H9 (cell line): ENCODE results near the gene PDS5B. TPM values are rescaled to one million over a fixed set of nuclear protein-coding genes. Genes with fewer than 3 reads are reported as not detected.

ENCODE experiments used
- DNase-seq: peaks from one replicate; pipeline ENCODE4 v3.0.0-alpha.2; 2017
- H2AFZ ChIP-seq: one replicate; pipeline ENCODE4 v1.6.1; 2013; ENCODE audit warnings: mild to moderate bottlenecking, low read length, control low read depth, moderate library complexity
- H2AK5ac ChIP-seq: 2 replicates; pipeline ENCODE4 v1.6.1; 2013; ENCODE audit warnings: low read length, control low read depth, mixed read lengths; ENCODE audit not compliant: insufficient read length
- H2BK120ac ChIP-seq: one replicate; pipeline ENCODE4 v1.6.1; 2013; ENCODE audit warnings: low read depth, mild to moderate bottlenecking, low read length, control low read depth, inconsistent platforms; ENCODE audit not compliant: poor library complexity, severe bottlenecking
- H2BK12ac ChIP-seq: 2 replicates; pipeline ENCODE4 v1.6.1; 2013; ENCODE audit warnings: low read length, control low read depth, mixed read lengths, low read depth; ENCODE audit not compliant: insufficient read length
- H2BK15ac ChIP-seq: 2 replicates; pipeline ENCODE4 v1.6.1; 2013; ENCODE audit warnings: low read depth, low read length, control low read depth
- H2BK20ac ChIP-seq: one replicate; pipeline ENCODE4 v1.6.1; 2013; ENCODE audit warnings: low read depth, mild to moderate bottlenecking, low read length, control low read depth, inconsistent platforms; ENCODE audit not compliant: poor library complexity, severe bottlenecking
- H2BK5ac ChIP-seq: 2 replicates; pipeline ENCODE4 v1.6.1; 2013; ENCODE audit warnings: low read length, control low read depth, mixed read lengths; ENCODE audit not compliant: insufficient read length
- H3K14ac ChIP-seq: 2 replicates; pipeline ENCODE4 v1.6.1; 2013; ENCODE audit warnings: low read length, control low read depth; ENCODE audit not compliant: insufficient read depth
- H3K18ac ChIP-seq: 2 replicates; pipeline ENCODE4 v1.6.1; 2013; ENCODE audit warnings: low read depth, mild to moderate bottlenecking, mixed read lengths, low read length, control low read depth; ENCODE audit not compliant: insufficient read length
- H3K23ac ChIP-seq: 2 replicates; pipeline ENCODE4 v1.6.1; 2013; ENCODE audit warnings: low read length, control low read depth, mixed read lengths, low read depth; ENCODE audit not compliant: insufficient read length
- H3K23me2 ChIP-seq: 2 replicates; pipeline ENCODE4 v1.6.1; 2013; ENCODE audit warnings: low read depth, mild to moderate bottlenecking, mixed read lengths, low read length, control low read depth; ENCODE audit not compliant: insufficient read length, poor library complexity, severe bottlenecking
- H3K27ac ChIP-seq: 2 replicates; pipeline ENCODE4 v1.5.1; 2013; ENCODE audit warnings: low read length, control low read depth, mixed read lengths, low read depth; ENCODE audit not compliant: insufficient read length
- H3K27me3 ChIP-seq: 2 replicates; pipeline ENCODE4 v1.6.1; 2013; ENCODE audit warnings: low read length, control low read depth, inconsistent platforms; ENCODE audit not compliant: insufficient read depth
- H3K4ac ChIP-seq: 2 replicates; pipeline ENCODE4 v1.6.1; 2013; ENCODE audit warnings: low read depth, mild to moderate bottlenecking, control low read depth, inconsistent platforms, low read length, moderate library complexity
- H3K4me1 ChIP-seq: 2 replicates; pipeline ENCODE4 v1.6.1; 2013; ENCODE audit warnings: low read length, control low read depth, inconsistent platforms; ENCODE audit not compliant: insufficient read depth
- H3K4me2 ChIP-seq: 2 replicates; pipeline ENCODE4 v1.6.1; 2013; ENCODE audit warnings: low read length, control low read depth, mixed read lengths; ENCODE audit not compliant: insufficient read length, insufficient read depth
- H3K56ac ChIP-seq: 2 replicates; pipeline ENCODE4 v1.6.1; 2013; ENCODE audit warnings: low read depth, mild to moderate bottlenecking, mixed read lengths, low read length, control low read depth; ENCODE audit not compliant: insufficient read length
- H3K79me1 ChIP-seq: 2 replicates; pipeline ENCODE4 v1.6.1; 2013; ENCODE audit warnings: low read depth, mild to moderate bottlenecking, moderate library complexity, low read length, control low read depth, inconsistent platforms; ENCODE audit not compliant: insufficient read depth, poor library complexity, severe bottlenecking
- H3K79me2 ChIP-seq: 2 replicates; pipeline ENCODE4 v1.6.1; 2013; ENCODE audit warnings: low read length, control low read depth, inconsistent platforms; ENCODE audit not compliant: insufficient read depth
- H3K9ac ChIP-seq: 2 replicates; pipeline ENCODE4 v1.6.1; 2013; ENCODE audit warnings: low read length, control low read depth, mixed read lengths; ENCODE audit not compliant: insufficient read length; ENCODE audit errors: extremely low read depth
- H3K9me3 ChIP-seq: one replicate; pipeline ENCODE4 v1.6.1; 2013; ENCODE audit warnings: low read depth, low read length, inconsistent platforms; ENCODE audit not compliant: control insufficient read depth
- H3T11ph ChIP-seq: one replicate; pipeline ENCODE4 v1.6.1; 2013; ENCODE audit warnings: mild to moderate bottlenecking, low read length, control low read depth, inconsistent platforms
- H4K20me1 ChIP-seq: one replicate; pipeline ENCODE4 v1.6.1; 2013; ENCODE audit not compliant: control insufficient read depth, insufficient read length, insufficient read depth
- H4K5ac ChIP-seq: 2 replicates; pipeline ENCODE4 v1.6.1; 2013; ENCODE audit warnings: low read depth, mild to moderate bottlenecking, mixed read lengths, low read length, control low read depth; ENCODE audit not compliant: insufficient read length
- H4K8ac ChIP-seq: replicated peaks from 2 replicates; pipeline ENCODE4 v1.6.1; 2013; ENCODE audit warnings: low read length, control low read depth, mixed read lengths, low read depth; ENCODE audit not compliant: insufficient read length
- H4K91ac ChIP-seq: 2 replicates; pipeline ENCODE4 v1.6.1; 2013; ENCODE audit warnings: low read depth, mild to moderate bottlenecking, moderate library complexity, mixed read lengths, low read length, control low read depth; ENCODE audit not compliant: insufficient read length
- H3K27ac Mint-ChIP-seq, 3 experiments: 2 replicates in 2 of 3; 3 replicates in 1 of 3; pipeline ENCODE4 v1.8.0; 2020 to 2021; ENCODE audit warnings: mixed read lengths in 3 of 3, mild to moderate bottlenecking in 1 of 3, moderate library complexity in 1 of 3
- H3K27me3 Mint-ChIP-seq: 2 replicates; pipeline ENCODE4 v1.8.0; 2021; ENCODE audit warnings: low read depth, mild to moderate bottlenecking, moderate library complexity, mixed read lengths
- H3K36me3 Mint-ChIP-seq, 3 experiments: 2 replicates in 2 of 3; 3 replicates in 1 of 3; pipeline ENCODE4 v1.8.0; 2020 to 2021; ENCODE audit warnings: low read depth in 3 of 3, mixed read lengths in 3 of 3; ENCODE audit not compliant: insufficient read depth in 1 of 3
- H3K4me1 Mint-ChIP-seq, 2 experiments: 2 replicates each; pipeline ENCODE4 v1.8.0; 2020; ENCODE audit warnings: mixed read lengths in 2 of 2
- H3K4me3 Mint-ChIP-seq, 2 experiments: 2 replicates in 1 of 2; 3 replicates in 1 of 2; pipeline ENCODE4 v1.8.0; 2020 to 2021; ENCODE audit warnings: mild to moderate bottlenecking in 2 of 2, mixed read lengths in 2 of 2, moderate library complexity in 1 of 2
- H3K9me3 Mint-ChIP-seq, 2 experiments: 2 replicates in 1 of 2; 3 replicates in 1 of 2; pipeline ENCODE4 v1.8.0; 2020; ENCODE audit warnings: mild to moderate bottlenecking in 2 of 2, mixed read lengths in 2 of 2, moderate library complexity in 1 of 2
- CTCF ChIP-seq: fragments of 200-600 bp; sonication (generic); conservative IDR thresholded peaks from 3 replicates; pipeline ENCODE4 v1.8.0; 2021; ENCODE audit warnings: antibody characterized with exemption, mild to moderate bottlenecking
- WGBS: extraction: QIAGEN DNeasy Blood & Tissue Kit; methylation state at CpG from one replicate; pipeline ENCODE4 v1.1.7; 2013; ENCODE audit warnings: missing lambda C conversion rate, low lambda C conversion rate, mixed read lengths; ENCODE audit not compliant: insufficient read length; ENCODE audit errors: extremely low coverage; 5-methylcytosine and 5-hydroxymethylcytosine counted together
- total RNA-seq: library from RNA; stranded (reverse); gene quantifications from 2 replicates; pipeline ENCODE4 v1.2.1, GENCODE V29; 2021

Gene PDS5B
- total RNA-seq, 1 experiment from 2014 or later: 50.0 TPM

DNA sequence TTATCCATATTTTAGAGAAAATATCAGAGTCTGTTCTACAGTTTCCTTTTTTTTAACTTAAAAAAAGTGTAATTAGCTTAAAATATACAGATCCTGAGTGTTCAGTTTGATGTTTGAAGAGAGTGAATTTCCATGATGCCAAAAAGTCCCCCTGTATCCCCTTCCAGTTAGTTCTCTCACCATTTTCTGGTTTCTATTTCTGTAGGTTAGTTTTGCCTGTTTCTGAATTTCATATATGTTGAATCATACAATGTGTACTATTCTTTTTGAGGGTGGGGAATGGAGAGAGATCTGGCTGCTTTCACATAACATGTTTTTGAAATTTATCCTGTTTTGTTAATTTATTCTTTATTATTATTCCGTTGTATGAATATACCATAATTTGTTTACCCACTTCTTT is 95.9 kb downstream of the PDS5B start:
- no peak overlapping the region for H3K4me2 ChIP-seq
- H3K79me1 ChIP-seq: no peaks in the 10 kb centered on the region
- no peak overlapping the region for H2BK5ac ChIP-seq
- no peak overlapping the region for H3K27ac ChIP-seq
- no peak overlapping the region for H2BK15ac ChIP-seq
- H2BK120ac ChIP-seq: no peak overlapping the region
- H3K14ac ChIP-seq: no peak overlapping the region
- no CpG with 5 or more reads among the region's 1 CpG for WGBS
- H3K56ac ChIP-seq: no peak overlapping the region
- no peak overlapping the region for H3K4ac ChIP-seq
- no peaks in the 10 kb centered on the region for H3K4me1 ChIP-seq
- H4K20me1 ChIP-seq: no peaks in the 10 kb centered on the region
- H2BK12ac ChIP-seq: no peak overlapping the region
- H2AK5ac ChIP-seq: no peak overlapping the region
- DNase-seq: no peak
- H4K91ac ChIP-seq: no peak overlapping the region
- H3K9me3 ChIP-seq: no peaks in the 10 kb centered on the region
- Mint-ChIP-seq H3K27me3 (no peaks in the 10 kb centered on the region), H3K4me1 (no peaks in the 10 kb centered on the region), H3K9me3 (no peaks in the 10 kb centered on the region), H3K36me3 (peaks cover 5 to 32% (median 32%) of the 10 kb centered on the region in 3 experiments; a peak in 6 of 7 replicates), H3K4me3 (no peak overlapping the region), H3K27ac (no peak overlapping the region)
- H2AFZ ChIP-seq: no peak overlapping the region
- H3K9ac ChIP-seq: no peak overlapping the region
- H3K79me2 ChIP-seq: no peaks in the 10 kb centered on the region
- H3K27me3 ChIP-seq: no peaks in the 10 kb centered on the region
- H3K23ac ChIP-seq: no peak overlapping the region
- TF ChIP-seq CTCF: no peak
- no peak overlapping the region for H3K18ac ChIP-seq
- H4K5ac ChIP-seq: no peak overlapping the region
- no peak overlapping the region for H2BK20ac ChIP-seq
- no peak overlapping the region for H4K8ac ChIP-seq
- H3K23me2 ChIP-seq: no peaks in the 10 kb centered on the region
- H3T11ph ChIP-seq: no peak overlapping the region
